Upper lobe of right lung (tissue), 1 donor: Measurements from ENCODE around the gene FTL. TPM values are rescaled to one million over a fixed set of nuclear protein-coding genes. Genes with fewer than 3 reads are reported as not detected.

Experiments used
- ATAC-seq: fragments of 200-7000 bp; cut with Tn5 transposase; one replicate; pipeline ENCODE4 v1.9.1; 2020; ENCODE audit warnings: mild to moderate bottlenecking, moderate library complexity
- DNase-seq: peaks from one replicate; pipeline ENCODE4 v3.0.0-alpha.2; 2020
- H3K27ac ChIP-seq: fragments of 200-600 bp; one replicate; pipeline ENCODE4 v1.8.0; 2022
- H3K27me3 ChIP-seq: fragments of 200-600 bp; one replicate; pipeline ENCODE4 v1.8.0; 2022; ENCODE audit warnings: mild to moderate bottlenecking
- H3K36me3 ChIP-seq: fragments of 200-600 bp; one replicate; pipeline ENCODE4 v1.8.0; 2022
- H3K4me1 ChIP-seq: fragments of 200-600 bp; one replicate; pipeline ENCODE4 v1.8.0; 2022
- H3K4me3 ChIP-seq: fragments of 200-600 bp; one replicate; pipeline ENCODE4 v1.8.0; 2022; ENCODE audit warnings: mild to moderate bottlenecking
- H3K9me3 ChIP-seq: fragments of 200-600 bp; one replicate; pipeline ENCODE4 v1.8.0; 2022
- CTCF ChIP-seq: fragments of 200-600 bp; IDR thresholded peaks from one replicate; pipeline ENCODE4 v1.8.0; 2022; ENCODE audit warnings: antibody characterized with exemption
- intact Hi-C: fragments of 100-400 bp; cut with DNase I; formaldehyde crosslinking; loops from one replicate; pipeline ENCODE4 v1.11.0; 2022
- total RNA-seq: library from RNA; stranded (reverse); fragmentation: NEBNext Ultra II Directional; extraction: Animal tissue kit (Norgen Biotek cat#: 25700); gene quantifications from one replicate; pipeline ENCODE4 v1.2.1, GENCODE V29; 2021
- donor health status: DM: no; HTN: yes; CAD: no; lungs with severe emphysema.

Gene FTL
- total RNA-seq, 1 donor from 2014 or later = 7,346 TPM

- DNase-seq (peak; percentile 93), ATAC-seq (peak; percentile 71)
- Histone ChIP-seq H3K27me3 (no peaks in the 10 kb centered on the region), H3K4me3 (peak overlapping the region; percentile 5), H3K9me3 (no peaks in the 10 kb centered on the region), H3K27ac (peak overlapping the region; percentile 95), H3K4me1 (peaks cover 31% of the 10 kb centered on the region), H3K36me3 (peaks cover 19% of the 10 kb centered on the region)
- TF ChIP-seq CTCF = no peak
- intact Hi-C loops = no loop called here
These were observed 2.9 kb upstream of the FTL start for GRCh38 chr19:48962029-48962848.

- intact Hi-C loops = no loop called here
- peaks cover 17% of the 10 kb centered on the region for H3K36me3 ChIP-seq
- peaks cover 34% of the 10 kb centered on the region for H3K4me1 ChIP-seq
- no peak for DNase-seq
- peak overlapping the region; percentile 95 for H3K27ac ChIP-seq
- H3K9me3 ChIP-seq = no peaks in the 10 kb centered on the region
- TF ChIP-seq CTCF = no peak
- no peaks in the 10 kb centered on the region for H3K27me3 ChIP-seq
- no peak overlapping the region for H3K4me3 ChIP-seq
- ATAC-seq = no peak
These were observed 2.3 kb upstream of the FTL start for GRCh38 chr19:48962849-48963165.

GRCh38 chr19:48963371-48964204, 1.5 kb upstream of the FTL start:
- TF ChIP-seq CTCF = no peak
- ATAC-seq = peak; percentile 10
- H3K4me3 ChIP-seq = peak overlapping the region; percentile 89
- intact Hi-C loops = no loop called here
- peak overlapping the region; percentile 95 for H3K27ac ChIP-seq
- peaks cover 41% of the 10 kb centered on the region for H3K4me1 ChIP-seq
- no peaks in the 10 kb centered on the region for H3K27me3 ChIP-seq
- no peaks in the 10 kb centered on the region for H3K9me3 ChIP-seq
- peak; percentile 91 for DNase-seq
- peaks cover 10% of the 10 kb centered on the region for H3K36me3 ChIP-seq

GRCh38 chr19:48964205-48965039, 687 bp upstream of the FTL start:
- Histone ChIP-seq H3K4me1 (peaks cover 41% of the 10 kb centered on the region), H3K9me3 (no peaks in the 10 kb centered on the region), H3K27ac (peak overlapping the region; percentile 95), H3K36me3 (peaks cover 18% of the 10 kb centered on the region), H3K27me3 (no peaks in the 10 kb centered on the region), H3K4me3 (peak overlapping the region; percentile 89)
- intact Hi-C loops = no loop called here
- no peak for DNase-seq
- ATAC-seq = no peak
- no peak for TF ChIP-seq CTCF

- Histone ChIP-seq H3K4me1 (peaks cover 41% of the 10 kb centered on the region), H3K9me3 (no peaks in the 10 kb centered on the region), H3K27ac (peak overlapping the region; percentile 95), H3K27me3 (no peaks in the 10 kb centered on the region), H3K36me3 (peaks cover 23% of the 10 kb centered on the region), H3K4me3 (peak overlapping the region; percentile 89)
- intact Hi-C loops = no loop called here
- DNase-seq = peak; percentile 92
- ATAC-seq = peak; percentile 57
- TF ChIP-seq CTCF = no peak
These were observed 864 bp downstream of the FTL start for GRCh38 chr19:48965806-48966540.
